Stimulated activated CD8-positive, alpha-beta memory T cell treated with anti-CD3 and anti-CD28 coated beads, Interleukin-7, amount 100 ng/mL, for 24 hours (primary cell): Measurements from ENCODE around the gene ZMYND8.
"Not testable (repeated sequence)": the region's sequence is repeated elsewhere in the genome, so short reads cannot be mapped to it uniquely, and the experiment has no call there.

Source experiments
- DNase-seq: peaks from one replicate; pipeline ENCODE4 v3.0.0-alpha.2; 2020; ENCODE audit warnings: low read depth

Gene ZMYND8

DNA sequence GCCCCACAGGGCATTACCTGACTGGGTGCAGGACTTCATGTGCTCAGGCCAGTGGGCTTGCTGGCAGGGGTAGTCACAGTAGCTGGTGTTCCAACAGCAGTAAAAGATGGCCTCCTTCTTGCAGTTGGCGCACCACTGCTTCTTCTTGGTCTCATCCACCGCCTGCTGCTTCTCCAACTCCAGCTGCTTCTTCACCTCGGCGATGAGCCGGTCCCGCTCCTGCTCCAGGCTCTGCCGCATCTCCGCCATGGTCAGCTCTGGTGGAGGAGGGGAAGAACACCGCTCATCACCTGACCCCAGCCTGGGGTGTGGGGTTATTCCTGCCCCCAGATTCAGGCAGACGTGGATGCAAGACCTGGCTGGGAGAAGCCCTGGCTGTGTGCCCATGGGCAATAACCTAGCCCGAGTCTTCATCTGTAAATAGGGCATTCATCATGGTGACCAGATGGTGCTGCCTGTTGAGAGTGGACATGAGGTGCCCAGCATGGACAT lies 132.2 kb downstream of the ZMYND8 start:
- DNase-seq: no peak

DNA sequence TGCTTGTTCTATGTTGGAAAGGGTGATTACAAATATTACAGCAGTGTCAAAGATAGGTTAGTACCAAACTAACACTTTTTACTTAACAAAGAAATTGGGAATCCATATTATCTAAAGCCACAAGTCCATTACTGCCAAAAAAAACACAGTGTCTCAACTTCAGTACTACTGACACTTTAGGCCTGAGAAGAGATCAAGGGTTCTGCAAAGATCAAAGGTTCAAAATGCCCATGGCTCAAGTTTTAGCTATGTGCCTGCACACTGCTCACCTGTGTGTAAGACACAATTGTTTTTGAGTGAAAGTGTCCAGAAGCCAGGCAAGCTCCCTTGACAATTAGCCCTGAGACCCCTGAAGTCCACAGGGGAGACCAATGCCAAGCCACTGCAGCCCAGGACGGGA lies 132.6 kb downstream of the ZMYND8 start:
- DNase-seq: no peak

DNA sequence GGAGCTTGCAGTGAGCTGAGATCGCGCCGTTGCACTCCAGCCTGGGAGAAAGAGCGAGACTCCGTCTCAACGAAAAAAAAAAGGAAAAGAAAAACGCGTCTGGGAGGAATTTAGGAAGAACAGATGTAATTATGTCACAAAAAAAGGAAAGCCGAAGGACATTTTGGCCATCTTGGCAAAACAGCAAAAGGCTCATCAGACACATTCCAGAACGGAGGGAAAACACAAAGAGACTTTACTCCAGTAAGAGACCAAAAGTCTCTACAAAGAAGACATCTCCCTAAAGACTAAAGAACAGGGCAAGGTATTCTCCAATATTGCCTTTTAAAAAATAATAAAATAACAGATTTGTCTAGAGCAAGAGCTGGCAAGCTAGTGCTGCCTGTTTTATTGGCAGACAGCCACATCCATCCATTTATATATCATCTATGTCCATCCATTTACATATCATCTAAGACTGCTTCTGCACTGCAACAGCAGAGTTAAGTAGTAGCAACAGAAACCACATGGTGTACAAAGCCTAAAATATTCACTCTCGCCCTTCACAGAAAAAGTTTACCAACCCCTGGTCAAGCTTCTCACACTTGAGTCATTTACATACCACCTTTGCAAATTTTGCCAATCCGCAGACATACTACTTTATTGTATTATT lies 133.9 kb downstream of the ZMYND8 start:
- no peak for DNase-seq

DNA sequence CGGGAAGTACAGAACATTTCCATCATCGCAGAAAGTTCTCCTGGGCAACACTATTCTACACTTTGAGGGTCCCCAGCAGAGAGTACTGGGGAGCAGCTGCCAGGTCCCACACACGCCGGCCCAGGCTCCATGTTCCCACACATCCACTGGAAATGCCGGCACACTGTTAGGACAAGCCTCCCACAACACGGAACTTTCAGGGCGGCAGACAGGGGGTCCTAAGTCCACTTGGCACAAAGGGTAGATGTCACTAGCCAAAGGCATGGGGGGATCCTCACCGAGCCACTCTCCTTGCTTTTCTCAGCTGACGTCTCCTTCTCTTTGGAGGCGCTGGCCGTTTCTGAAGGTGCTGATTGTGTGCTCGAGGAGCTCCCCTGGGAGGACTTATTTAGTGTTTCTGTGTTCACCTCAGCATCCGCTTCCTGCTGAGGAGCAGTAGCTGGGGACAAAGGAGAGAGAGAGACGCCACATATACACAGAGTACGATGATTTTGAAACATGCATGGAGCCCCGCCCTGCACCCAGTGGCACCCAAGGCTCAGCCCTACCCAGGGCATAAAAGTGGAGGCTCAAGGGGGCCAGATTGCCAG lies 135.4 kb downstream of the ZMYND8 start:
- no peak for DNase-seq

GRCh38 chr20:47220161-47220582 lies 136.3 kb downstream of the ZMYND8 start:
- DNase-seq: peak; percentile 37

- DNase-seq: no peak
Measured at GRCh38 chr20:47217482-47218446, 138.7 kb downstream of the ZMYND8 start.

GRCh38 chr20:47216819-47217410 lies 139.6 kb downstream of the ZMYND8 start:
- no peak for DNase-seq

DNA sequence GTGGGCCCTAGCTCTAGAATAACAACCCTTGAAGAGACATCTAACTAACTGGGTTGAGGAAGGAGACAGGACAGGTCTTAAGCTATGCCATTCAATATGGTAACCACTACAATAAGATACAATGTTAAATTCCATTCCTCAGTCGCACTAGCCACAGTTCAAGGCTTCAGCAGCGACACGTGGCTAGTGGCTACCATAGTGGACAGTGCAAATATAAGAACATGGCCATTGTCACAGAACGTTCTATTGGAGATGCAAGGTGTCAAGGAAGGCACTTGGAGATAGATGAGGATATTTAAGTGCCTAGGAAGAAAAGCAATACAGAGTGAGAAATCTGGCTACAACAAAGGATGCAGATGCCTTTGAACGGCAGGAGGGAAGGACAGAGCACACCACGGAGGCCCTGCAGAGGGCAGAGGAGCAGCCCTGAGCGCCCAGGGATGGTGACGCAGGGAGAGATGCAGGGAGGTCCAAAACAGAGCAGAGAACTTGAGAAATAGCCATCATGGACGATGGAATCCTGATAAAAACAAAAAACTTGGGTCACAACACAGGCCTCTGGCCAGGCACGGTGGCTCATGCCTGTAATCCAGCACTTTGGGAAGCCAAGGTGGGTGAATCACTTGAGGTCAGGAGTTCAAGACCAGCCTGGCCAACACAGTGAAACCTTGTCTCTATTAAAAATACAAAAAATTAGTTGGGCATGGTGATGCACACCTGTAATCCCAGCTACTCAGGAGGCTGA lies 140.7 kb downstream of the ZMYND8 start:
- DNase-seq: no peak

DNA sequence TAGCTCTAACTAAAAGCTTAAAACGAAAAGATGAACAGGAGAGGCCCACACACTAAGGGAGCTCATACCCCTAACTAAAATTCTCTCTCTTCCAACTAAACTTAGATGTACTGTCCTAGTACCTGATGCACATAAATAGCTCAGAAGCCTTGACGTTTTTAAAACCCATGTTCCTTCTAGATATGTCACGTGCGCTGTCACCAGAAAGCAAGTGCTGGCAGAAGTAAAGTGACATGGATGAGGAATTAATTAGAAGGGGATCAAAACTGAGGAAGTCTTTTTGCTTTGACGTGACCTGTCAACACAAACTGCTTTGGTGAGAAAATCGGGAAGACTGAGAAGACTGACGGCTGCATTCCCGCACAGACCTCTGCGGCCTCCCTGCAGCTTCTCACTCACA lies 142.5 kb downstream of the ZMYND8 start:
- DNase-seq: no peak

- no peak for DNase-seq
Measured at GRCh38 chr20:47212606-47213207, 143.8 kb downstream of the ZMYND8 start.

- DNase-seq: no peak
Measured at GRCh38 chr20:47211036-47211435, 145.5 kb downstream of the ZMYND8 start.

DNA sequence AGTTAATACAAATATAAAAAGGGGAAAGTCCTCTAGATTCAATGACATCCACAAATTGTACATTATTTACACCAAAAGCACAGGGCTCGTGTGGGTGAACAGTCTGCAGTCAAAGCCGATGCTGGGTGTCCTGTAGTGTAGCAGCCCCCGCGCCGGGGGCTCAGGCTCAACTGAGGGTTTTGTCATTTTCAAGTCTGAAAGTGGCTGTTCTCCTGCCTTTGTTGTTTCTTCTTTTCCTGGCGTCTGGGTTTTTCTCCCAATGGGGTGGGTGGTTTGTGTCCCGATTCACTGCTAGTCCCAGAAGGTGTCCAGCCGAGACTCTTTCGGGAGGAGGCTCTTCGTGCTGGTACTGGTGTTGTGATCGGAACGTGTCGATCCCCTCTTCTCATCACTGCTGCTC lies 146.0 kb downstream of the ZMYND8 start:
- no peak for DNase-seq

DNA sequence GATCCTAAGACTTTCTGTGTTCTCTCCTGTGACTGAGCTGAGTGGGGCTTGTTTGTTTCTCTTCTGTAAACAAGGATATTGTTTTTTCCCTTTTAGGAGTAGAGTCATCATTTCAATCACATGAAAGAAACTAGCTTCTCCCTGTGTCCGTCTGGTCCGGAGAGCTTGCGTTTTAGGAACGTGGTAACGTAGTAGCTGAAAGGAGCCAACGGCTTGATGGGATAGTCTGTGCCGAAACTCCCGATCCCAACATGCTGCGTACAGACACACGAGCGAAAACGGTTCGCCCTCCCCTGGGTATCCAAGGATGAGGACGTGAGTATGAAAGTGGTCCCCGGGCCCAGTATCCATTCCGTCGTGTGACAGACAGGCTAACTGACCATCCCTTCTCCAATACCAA lies 146.5 kb downstream of the ZMYND8 start:
- DNase-seq: no peak

- DNase-seq: no peak
Measured at GRCh38 chr20:47208534-47209174, 147.8 kb downstream of the ZMYND8 start.

DNA sequence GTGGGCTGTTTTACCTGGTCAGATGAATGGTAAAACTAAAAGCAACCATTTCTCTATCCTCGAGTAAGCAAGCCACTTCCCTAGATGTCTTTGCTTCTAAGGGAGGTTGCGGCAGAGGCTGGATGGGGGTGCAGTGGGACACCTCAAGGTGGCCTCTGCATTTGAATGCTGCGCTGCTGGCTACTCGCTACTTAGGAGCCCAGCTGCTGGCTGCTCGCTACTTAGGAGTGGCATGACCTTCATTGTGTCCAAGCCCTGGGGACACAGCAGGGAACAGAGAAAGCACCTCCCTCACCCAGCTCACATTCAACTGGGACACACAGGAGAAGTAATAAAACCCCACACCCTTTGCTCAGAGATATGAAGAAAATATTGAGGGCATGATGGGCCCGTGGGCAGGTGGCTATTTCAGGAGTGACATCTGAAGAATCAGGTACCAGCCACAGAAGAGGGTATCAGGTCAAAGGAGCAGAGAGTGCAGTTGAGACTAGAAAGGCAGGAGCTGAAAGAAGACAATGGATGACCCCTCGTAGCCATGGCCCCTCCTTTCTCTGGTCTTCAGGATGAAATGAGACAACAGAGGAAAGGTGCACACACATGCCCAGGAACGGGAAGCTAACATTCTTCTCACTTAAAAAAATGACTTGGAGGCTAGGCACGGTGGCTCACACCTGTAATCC lies 149.4 kb downstream of the ZMYND8 start:
- no peak for DNase-seq

DNA sequence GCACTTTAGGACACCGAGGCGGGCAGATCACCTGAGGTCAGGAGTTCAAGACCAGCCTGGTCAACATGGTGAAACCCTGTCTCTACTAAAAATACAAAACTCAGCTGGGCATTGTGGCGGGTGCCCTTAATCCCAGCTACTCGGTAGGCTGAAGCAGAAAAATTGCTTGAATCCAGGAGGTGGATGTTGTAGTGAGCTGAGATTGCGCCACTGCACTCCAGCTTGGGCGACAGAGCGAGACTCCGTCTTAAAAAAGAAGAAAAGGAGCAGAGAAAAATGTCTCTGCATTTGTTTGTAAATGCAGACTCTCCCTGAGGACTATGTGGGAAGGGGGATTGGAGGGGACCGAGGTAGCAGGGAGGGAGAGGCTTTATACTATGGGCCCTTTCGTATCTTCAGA lies 149.9 kb downstream of the ZMYND8 start:
- DNase-seq: not testable (repeated sequence)

DNA sequence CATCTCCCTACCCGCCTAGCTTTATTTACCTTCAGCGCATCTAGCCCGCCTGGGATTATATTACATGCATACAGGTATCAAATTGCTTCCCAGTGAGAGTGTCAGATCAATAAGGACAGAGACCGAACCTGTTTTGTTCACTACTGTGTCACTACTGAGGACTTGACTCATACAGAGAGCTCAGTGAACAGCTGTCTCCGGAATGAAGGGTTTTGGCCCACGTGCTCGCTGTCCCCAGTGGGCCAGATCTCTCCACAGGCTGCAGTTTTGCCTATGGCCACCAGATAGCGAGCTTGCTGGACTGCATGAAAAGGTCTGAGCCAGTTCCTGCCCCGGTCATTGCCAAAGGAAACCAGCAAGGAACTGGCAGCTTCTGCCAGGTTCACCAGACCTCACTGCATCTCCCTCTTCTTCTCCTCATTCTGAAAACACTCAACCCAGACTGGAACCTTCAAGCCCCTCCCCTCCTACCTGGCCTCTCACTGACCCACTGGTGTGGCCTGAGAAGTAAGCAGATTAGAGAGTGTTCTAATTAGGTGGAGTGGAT lies 150.8 kb downstream of the ZMYND8 start:
- no peak for DNase-seq

GRCh38 chr20:47204850-47205122 lies 151.7 kb downstream of the ZMYND8 start:
- DNase-seq: not testable (repeated sequence)

GRCh38 chr20:47204008-47204849 lies 152.3 kb downstream of the ZMYND8 start:
- DNase-seq: no peak
